ENCODE measurements around the gene MSL1.

Gene MSL1, protein sequence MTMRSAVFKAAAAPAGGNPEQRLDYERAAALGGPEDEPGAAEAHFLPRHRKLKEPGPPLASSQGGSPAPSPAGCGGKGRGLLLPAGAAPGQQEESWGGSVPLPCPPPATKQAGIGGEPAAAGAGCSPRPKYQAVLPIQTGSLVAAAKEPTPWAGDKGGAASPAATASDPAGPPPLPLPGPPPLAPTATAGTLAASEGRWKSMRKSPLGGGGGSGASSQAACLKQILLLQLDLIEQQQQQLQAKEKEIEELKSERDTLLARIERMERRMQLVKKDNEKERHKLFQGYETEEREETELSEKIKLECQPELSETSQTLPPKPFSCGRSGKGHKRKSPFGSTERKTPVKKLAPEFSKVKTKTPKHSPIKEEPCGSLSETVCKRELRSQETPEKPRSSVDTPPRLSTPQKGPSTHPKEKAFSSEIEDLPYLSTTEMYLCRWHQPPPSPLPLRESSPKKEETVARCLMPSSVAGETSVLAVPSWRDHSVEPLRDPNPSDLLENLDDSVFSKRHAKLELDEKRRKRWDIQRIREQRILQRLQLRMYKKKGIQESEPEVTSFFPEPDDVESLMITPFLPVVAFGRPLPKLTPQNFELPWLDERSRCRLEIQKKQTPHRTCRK

DNA sequence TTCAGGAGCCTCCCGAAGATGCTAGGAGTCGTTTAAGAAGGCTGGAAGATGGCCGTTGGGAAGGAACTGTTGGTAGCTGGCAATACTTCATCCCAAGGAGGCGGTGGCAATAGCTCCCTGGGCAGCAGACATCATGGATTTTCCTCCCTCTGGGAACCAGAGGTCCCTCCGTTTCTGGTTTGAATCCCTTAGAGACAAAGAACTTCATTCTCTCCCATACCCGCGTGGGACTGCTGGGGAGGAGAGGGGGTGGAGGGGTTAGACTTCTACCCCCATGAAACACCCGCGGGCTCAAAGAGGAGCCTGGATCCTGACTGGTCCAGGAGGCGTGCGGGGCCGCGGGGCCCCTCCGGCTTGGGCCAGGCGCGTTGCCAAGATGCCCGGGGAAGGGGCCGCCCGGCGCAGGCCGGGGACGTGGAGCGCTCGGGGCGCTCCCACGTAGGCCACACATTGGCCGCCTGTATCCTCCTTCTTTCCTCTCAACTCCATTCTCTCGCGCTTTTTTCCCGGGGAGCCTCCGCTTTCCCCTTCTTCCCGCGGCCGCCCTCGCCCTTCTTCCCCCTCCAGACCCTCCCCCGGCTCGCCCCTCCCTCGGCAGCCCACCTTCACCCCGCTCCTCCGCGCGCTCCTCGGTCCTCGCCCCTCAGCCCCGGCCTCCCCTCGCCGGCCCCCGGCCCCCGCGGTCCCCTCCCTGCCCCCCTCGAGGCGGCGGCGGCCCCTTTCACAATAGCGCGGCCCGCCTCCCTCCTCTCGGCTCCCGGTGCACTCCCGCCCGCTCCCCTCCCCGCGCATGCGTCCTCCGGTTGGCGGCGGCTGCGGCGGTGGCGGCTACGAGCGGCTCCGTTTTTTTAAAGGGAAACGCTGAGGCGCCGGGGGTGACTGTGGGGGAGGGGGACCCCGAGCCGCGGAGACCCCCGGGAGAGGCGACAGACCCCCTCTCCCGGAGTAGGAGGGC is at the start of gene MSL1:
TSS of gene MSL1 (plus strand) at position 791 of the 955 bp plus-strand sequence. CDS start 642 bp downstream, outside the sequence.
- H3K27ac ChIP-seq = peak within 1 kb of the TSS; percentile 97
- TF ChIP-seq ZFX (IDR thresholded peaks at IDR 0.05) = peak; percentile 22; the same call in 1 of the 2 replicates
- TF ChIP-seq, protein P1, sequence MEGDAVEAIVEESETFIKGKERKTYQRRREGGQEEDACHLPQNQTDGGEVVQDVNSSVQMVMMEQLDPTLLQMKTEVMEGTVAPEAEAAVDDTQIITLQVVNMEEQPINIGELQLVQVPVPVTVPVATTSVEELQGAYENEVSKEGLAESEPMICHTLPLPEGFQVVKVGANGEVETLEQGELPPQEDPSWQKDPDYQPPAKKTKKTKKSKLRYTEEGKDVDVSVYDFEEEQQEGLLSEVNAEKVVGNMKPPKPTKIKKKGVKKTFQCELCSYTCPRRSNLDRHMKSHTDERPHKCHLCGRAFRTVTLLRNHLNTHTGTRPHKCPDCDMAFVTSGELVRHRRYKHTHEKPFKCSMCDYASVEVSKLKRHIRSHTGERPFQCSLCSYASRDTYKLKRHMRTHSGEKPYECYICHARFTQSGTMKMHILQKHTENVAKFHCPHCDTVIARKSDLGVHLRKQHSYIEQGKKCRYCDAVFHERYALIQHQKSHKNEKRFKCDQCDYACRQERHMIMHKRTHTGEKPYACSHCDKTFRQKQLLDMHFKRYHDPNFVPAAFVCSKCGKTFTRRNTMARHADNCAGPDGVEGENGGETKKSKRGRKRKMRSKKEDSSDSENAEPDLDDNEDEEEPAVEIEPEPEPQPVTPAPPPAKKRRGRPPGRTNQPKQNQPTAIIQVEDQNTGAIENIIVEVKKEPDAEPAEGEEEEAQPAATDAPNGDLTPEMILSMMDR (conservative IDR thresholded peaks at IDR 0.05) = no peak

DNA sequence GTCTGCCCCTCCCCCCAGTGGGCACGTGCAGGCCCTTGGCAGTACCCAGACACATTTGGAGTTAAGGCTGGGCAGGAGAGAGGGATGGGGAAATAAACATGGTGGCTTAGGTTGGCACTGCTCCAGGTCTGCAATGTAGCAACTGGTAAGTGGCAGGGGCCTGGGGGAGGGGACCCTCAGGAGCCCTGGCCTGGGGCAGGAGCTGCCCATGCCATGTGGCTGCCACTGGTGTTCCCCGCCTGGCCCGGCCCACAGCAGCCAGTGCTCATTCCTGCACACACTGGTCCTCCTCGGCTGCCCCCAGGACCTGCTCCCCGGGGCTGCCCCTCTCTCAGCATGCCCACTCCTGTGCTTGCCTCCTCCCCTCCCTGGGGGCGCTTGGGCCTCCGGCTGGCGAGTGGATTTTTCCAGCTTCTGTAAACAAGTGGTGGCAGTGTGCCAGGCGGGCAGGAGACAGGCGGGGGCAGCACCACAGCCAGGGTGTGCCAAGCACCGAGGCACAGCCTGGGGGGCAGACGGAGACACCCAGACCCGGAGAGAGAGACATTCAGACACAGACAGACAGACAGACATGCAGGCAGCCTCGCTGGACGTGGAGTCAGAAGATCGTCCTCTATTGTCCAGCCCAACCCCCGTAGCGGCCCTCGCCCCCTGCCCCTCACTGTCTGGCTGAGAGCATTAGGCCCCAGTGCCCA is 49.6 kb upstream of the MSL1 start:
- no peak for TF ChIP-seq ZFX (IDR thresholded peaks at IDR 0.05)
- TF ChIP-seq, protein P1 (conservative IDR thresholded peaks at IDR 0.05) = no peak
- peak overlapping the region; percentile 75 for H3K27ac ChIP-seq

DNA sequence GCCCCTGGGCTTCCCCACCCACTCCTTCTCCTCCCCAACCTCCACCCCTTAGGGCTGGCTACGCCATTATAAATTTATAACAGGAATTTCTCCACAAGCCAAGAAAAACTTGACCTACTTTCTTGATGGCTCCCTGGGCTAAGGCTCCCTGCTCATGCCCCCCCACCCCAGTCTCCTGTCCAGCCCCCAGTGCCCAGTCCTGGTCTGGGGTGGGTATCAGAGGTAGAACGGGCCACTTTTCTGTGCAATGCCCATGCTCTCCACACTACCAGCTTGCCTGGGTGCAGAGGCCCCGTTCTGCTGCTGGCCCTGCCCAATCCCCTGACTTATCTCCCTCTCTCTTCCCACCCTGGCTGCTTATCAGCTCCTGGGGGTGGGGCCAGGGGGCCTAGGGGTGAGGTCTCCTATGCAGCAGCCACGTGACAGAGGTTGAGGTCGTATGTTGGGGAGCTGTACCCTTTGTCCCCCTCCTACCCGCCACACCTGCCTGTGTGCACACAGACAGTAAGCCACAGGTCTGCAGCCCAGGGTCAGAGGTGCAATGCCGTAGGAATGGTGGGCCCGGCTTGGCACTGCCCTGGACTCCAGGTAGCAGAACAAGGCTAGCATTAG is 48.9 kb upstream of the MSL1 start:
- peak overlapping the region; percentile 75 for H3K27ac ChIP-seq
- no peak for TF ChIP-seq ZFX (IDR thresholded peaks at IDR 0.05)
- TF ChIP-seq, protein P1 (conservative IDR thresholded peaks at IDR 0.05) = no peak

DNA sequence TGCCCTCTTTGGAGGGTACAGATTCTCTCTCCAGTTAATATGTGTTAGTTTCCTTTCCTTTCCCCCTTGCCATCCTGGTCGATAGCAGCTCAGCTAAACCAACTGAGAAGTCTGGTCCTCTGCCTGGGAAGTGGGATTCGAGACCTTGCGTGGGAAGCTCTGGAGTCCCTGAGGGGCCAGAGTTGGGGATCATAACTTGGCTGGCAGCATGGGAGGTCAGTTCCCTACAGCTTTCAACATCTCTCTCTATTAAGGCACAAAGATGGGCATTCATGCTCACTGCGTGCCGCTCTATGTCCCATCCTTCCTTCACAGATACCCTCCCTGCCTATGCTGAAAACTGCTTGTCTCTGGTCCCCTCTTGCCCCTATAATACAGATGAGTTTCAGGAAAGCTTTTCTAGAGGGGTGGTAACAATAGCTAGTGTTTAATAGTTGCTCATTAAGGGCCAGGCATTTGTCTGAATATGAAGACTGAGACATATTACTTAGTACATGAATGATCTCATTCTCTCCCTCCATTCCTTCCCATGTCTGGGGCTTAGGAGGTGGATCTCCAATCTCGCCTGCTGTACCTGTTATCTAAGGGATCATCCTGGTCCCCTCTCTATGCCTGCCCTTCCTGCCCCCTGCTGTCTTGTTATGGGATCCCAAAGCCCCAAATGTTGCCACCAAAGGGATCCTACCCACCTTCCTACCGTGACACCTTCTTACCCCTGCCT is 48.2 kb upstream of the MSL1 start:
- peak overlapping the region; percentile 75 for H3K27ac ChIP-seq
- no peak for TF ChIP-seq ZFX (IDR thresholded peaks at IDR 0.05)
- TF ChIP-seq, protein P1 (conservative IDR thresholded peaks at IDR 0.05) = no peak

DNA sequence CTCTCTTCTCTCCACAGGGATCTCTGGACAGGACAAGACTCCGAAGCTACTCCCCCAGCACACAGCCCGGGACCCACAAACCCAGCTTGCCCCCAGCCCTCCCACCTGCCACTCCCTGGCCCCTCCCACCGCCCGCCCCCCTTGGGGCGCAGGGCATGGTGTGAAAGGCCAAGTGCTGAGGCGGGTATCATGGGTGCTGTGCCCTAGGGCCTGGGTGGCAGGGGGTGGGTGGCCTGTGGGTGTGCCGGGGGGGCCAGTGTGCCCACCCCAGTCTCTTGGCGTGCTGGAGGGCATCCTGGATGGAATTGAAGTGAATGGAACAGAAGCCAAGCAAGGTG is 47.6 kb upstream of the MSL1 start:
- no peak for TF ChIP-seq ZFX (IDR thresholded peaks at IDR 0.05)
- TF ChIP-seq, protein P1 (conservative IDR thresholded peaks at IDR 0.05) = no peak
- peak overlapping the region; percentile 75 for H3K27ac ChIP-seq

DNA sequence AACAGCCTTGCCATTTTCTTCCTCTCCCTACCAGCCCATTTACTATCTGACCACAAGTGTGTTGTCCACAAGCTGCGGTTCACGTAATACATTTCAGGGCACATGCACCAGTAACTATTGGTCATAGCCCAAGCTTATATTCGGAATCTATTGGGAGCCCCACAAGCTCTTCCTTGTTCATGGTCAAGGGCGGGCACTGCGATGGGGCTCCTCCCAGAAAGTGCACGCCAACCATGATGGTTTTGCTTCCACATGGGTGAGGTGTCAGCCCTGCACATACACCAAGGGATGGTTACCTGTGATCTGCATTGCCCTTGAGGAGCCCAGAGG is 46.9 kb upstream of the MSL1 start:
- peak overlapping the region; percentile 75 for H3K27ac ChIP-seq
- TF ChIP-seq, protein P1 (conservative IDR thresholded peaks at IDR 0.05) = no peak
